Esophagus muscularis mucosa (tissue), 4 donors: ENCODE data around the gene GP2. TPM values are rescaled to one million over a fixed set of nuclear protein-coding genes. Genes with fewer than 3 reads are reported as not detected.

Source experiments
- DNase-seq: peaks from one replicate; pipeline ENCODE4 v3.0.0-alpha.2; 2017; ENCODE audit errors: extremely low spot score
- H3K27ac ChIP-seq, 4 donors: fragments of 200-600 bp; sonication (generic); replicated peaks in 1 of 4; 1 replicate in 3 of 4; 2 replicates in 1 of 4; pipeline ENCODE4 v1.5.1; 2016 to 2019; ENCODE audit warnings: mild to moderate bottlenecking in 1 of 4
- H3K27me3 ChIP-seq, 4 donors: fragments of 200-600 bp; sonication (generic); one replicate each; pipeline versions ENCODE4 v1.5.1 to v1.6.0; 2016 to 2019
- H3K36me3 ChIP-seq, 4 donors: fragments of 200-600 bp; sonication (generic); one replicate each; pipeline ENCODE4 v1.5.1; 2016 to 2019
- H3K4me1 ChIP-seq, 4 donors: fragments of 200-600 bp; sonication (generic); one replicate each; pipeline ENCODE4 v1.5.1; 2016 to 2019
- H3K4me3 ChIP-seq, 4 donors: fragments of 200-600 bp; sonication (generic); 1 replicate in 2 of 4; 2 replicates in 2 of 4; pipeline ENCODE4 v1.5.1; 2016 to 2019; ENCODE audit warnings: mild to moderate bottlenecking in 4 of 4, moderate library complexity in 1 of 4
- H3K9me3 ChIP-seq, 4 donors: fragments of 200-600 bp; sonication (generic); 1 replicate in 3 of 4; 2 replicates in 1 of 4; pipeline ENCODE4 v1.5.1; 2016 to 2019
- CTCF ChIP-seq, 3 experiments: fragments of 200-600 bp in 2 of 3; fragments of 450-650 bp in 1 of 3; sonication (generic) in 2 of 3; IDR thresholded peaks; one replicate each; pipeline ENCODE4 v1.5.1; 2017 to 2019; ENCODE audit warnings: antibody characterized with exemption in 3 of 3, mild to moderate bottlenecking in 2 of 3, moderate library complexity in 1 of 3
- EP300 ChIP-seq: sonication (generic); formaldehyde crosslinking; IDR thresholded peaks from one replicate; pipeline ENCODE4 v1.6.1; 2017; ENCODE audit warnings: antibody characterized with exemption
- POLR2A ChIP-seq: fragments of 450-650 bp; IDR thresholded peaks from one replicate; pipeline ENCODE4 v1.6.1; 2017; ENCODE audit warnings: antibody characterized with exemption, moderate library complexity, mild to moderate bottlenecking, low read depth
- POLR2AphosphoS5 ChIP-seq, 2 donors: sonication (generic); formaldehyde crosslinking; IDR thresholded peaks; one replicate each; pipeline ENCODE4 v1.6.1; 2017; ENCODE audit warnings: antibody characterized with exemption in 2 of 2
- WGBS: methylation state at CpG from one replicate; pipeline ENCODE4 v1.1.5; 2018; 5-methylcytosine and 5-hydroxymethylcytosine counted together
- intact Hi-C: fragments of 100-400 bp; cut with DNase I; formaldehyde crosslinking; loops from one replicate; pipeline ENCODE4 v1.15.1; 2023
- total RNA-seq, 4 donors: library from RNA; depleted of rRNA; stranded (reverse); fragments of >200 nt; gene quantifications; one replicate each; pipeline versions ENCODE4 v1.1.0 to v1.2.1, GENCODE V29; 2016

Gene GP2
- total RNA-seq, 4 donors from 2014 or later: not detected

DNA sequence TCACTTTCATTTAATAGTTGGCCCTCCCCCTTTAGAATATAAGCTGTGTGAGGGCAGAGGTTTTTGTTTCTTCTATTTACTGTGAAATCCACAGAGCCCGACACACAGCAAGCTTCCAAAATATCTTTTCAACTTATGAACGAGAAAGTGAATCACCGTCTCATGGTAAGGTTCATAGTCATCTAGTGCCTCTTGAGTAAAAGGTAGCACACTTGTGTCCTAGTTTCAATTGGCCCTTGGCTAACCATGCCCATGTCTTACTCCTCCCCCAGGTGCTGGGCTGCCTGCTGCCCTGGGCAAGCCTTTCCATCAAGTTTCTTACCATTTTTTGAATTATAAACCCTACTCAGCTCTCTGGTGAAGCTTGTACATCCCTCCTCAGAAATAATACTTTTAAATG lies 12.4 kb upstream of the GP2 start:
- Histone ChIP-seq H3K36me3 (no peaks in the 10 kb centered on the region), H3K27me3 (peaks cover 0 to 23% (median 0%) of the 10 kb centered on the region in 4 donors), H3K27ac (no peak overlapping the region), H3K4me1 (no peaks in the 10 kb centered on the region), H3K9me3 (no peaks in the 10 kb centered on the region), H3K4me3 (no peak overlapping the region)
- 94% methylated on average over 3 of the region's 3 CpGs for WGBS
- TF ChIP-seq CTCF (IDR thresholded peaks at IDR 0.05) (no peak), POLR2AphosphoS5 (IDR thresholded peaks at IDR 0.05) (no peak), EP300 (no peak), POLR2A (no peak)
- no peak for DNase-seq
- intact Hi-C loops: no loop called here

DNA sequence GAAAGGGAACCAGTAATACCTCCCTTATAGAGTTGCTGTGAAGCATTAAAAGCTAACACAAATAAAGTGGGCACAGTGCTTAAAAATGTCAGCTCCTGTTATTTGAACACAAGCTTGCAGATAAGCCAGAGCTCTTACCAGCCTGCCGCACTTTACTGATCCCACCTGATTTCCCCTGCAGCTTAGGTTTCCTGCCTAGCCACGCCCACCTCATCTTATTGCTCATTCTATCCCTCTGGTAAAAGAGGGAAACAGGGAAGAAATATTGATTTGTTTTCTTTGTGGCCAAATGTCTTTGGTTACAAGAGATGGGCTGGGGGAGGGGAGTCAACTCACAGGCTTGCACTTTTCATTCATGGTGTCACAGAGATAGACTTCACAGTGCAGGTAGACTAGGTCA lies 9.6 kb upstream of the GP2 start:
- intact Hi-C loops: no loop called here
- 65% methylated on average over 2 of the region's 2 CpGs for WGBS
- H3K4me3 ChIP-seq: no peak overlapping the region

GRCh38 chr16:20334396-20334795 lies 7.1 kb upstream of the GP2 start:
- H3K4me1 ChIP-seq: no peaks in the 10 kb centered on the region
- H3K9me3 ChIP-seq: no peaks in the 10 kb centered on the region
- intact Hi-C loops: no loop called here
- WGBS: 78% methylated on average over 1 of the region's 1 CpG
- no peak overlapping the region for H3K27ac ChIP-seq
- no peaks in the 10 kb centered on the region for H3K36me3 ChIP-seq
- H3K27me3 ChIP-seq: peaks cover 0 to 17% (median 0%) of the 10 kb centered on the region in 4 donors
- DNase-seq: no peak
- no peak overlapping the region for H3K4me3 ChIP-seq
- no peak for TF ChIP-seq CTCF (IDR thresholded peaks at IDR 0.05)
- TF ChIP-seq POLR2AphosphoS5 (IDR thresholded peaks at IDR 0.05): no peak
- TF ChIP-seq POLR2A: no peak
- TF ChIP-seq EP300: no peak

More for the DNA sequence above, 9.6 kb upstream of the GP2 start:
- TF ChIP-seq CTCF (IDR thresholded peaks at IDR 0.05) (no peak), EP300 (no peak), POLR2A (no peak), POLR2AphosphoS5 (IDR thresholded peaks at IDR 0.05) (no peak)
- H3K4me1 ChIP-seq: no peaks in the 10 kb centered on the region
- no peak overlapping the region for H3K27ac ChIP-seq
- H3K27me3 ChIP-seq: peaks cover 0 to 17% (median 0%) of the 10 kb centered on the region in 4 donors
- no peaks in the 10 kb centered on the region for H3K9me3 ChIP-seq
- DNase-seq: no peak
- H3K36me3 ChIP-seq: no peaks in the 10 kb centered on the region

DNA sequence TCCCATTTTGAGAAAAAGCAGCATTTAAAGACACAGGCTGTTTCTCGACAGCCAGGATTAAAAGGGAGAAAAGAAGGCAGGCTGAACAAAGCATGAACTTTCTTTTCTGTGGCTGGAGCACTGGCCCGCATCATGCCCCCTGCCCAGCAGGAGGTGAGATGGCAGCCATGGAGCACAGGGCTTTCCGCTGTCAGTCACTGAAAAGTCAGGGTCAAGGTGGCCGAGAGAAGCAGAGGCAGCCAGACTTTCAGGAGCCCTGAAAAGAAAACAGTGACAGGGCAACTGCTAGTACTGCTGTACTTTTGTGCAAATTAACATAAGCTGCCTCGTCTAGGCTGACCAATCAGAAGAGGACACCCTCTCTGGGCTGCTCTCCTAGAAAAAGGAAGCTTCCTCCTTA lies 5.8 kb upstream of the GP2 start:
- Histone ChIP-seq H3K36me3 (no peaks in the 10 kb centered on the region), H3K9me3 (no peaks in the 10 kb centered on the region), H3K27me3 (peaks cover 0 to 13% (median 0%) of the 10 kb centered on the region in 4 donors), H3K27ac (no peak overlapping the region), H3K4me3 (no peak overlapping the region), H3K4me1 (no peaks in the 10 kb centered on the region)
- no peak for TF ChIP-seq CTCF (IDR thresholded peaks at IDR 0.05)
- TF ChIP-seq POLR2A: no peak
- no peak for TF ChIP-seq EP300
- TF ChIP-seq POLR2AphosphoS5 (IDR thresholded peaks at IDR 0.05): no peak
- 53% methylated on average over 5 of the region's 5 CpGs for WGBS
- intact Hi-C loops: no loop called here
- DNase-seq: no peak

- no peak for DNase-seq
- Histone ChIP-seq H3K4me1 (no peaks in the 10 kb centered on the region), H3K36me3 (no peaks in the 10 kb centered on the region), H3K9me3 (no peaks in the 10 kb centered on the region), H3K4me3 (no peak overlapping the region), H3K27me3 (peaks cover 0 to 8% (median 0%) of the 10 kb centered on the region in 4 donors), H3K27ac (no peak overlapping the region)
- 83% methylated on average over 8 of the region's 8 CpGs for WGBS
- no peak for TF ChIP-seq POLR2AphosphoS5 (IDR thresholded peaks at IDR 0.05)
- no peak for TF ChIP-seq CTCF (IDR thresholded peaks at IDR 0.05)
- no peak for TF ChIP-seq POLR2A
- TF ChIP-seq EP300: no peak
- intact Hi-C loops: no loop called here
Observed at GRCh38 chr16:20332411-20332810, 5.1 kb upstream of the GP2 start.
